GM12878 (cell line): Measurements from ENCODE around the gene SHOC2. TPM values are rescaled to one million over a fixed set of nuclear protein-coding genes. Genes with fewer than 3 reads are reported as not detected.
A peak's percentile ranks its signal among the peaks of the same experiment; 100 is the strongest.

Source experiments
- ATAC-seq: fragments of 200-7000 bp; cut with Tn5 transposase; 3 replicates; pipeline ENCODE4 v1.9.1; 2020; ENCODE audit warnings: mild to moderate bottlenecking, moderate library complexity
- BruUV-seq: library from RNA; stranded (reverse); fragments of 400-500 nt; replicated peaks from 2 replicates; lab custom pipeline; 2021; lab: Mats Ljungman, UMichigan
- CTCF ChIA-PET: fragments of 300-600 bp; sonication (Branson Sonifier 250); formaldehyde crosslinking; extraction: SDS; loops from one replicate; lab custom pipeline; 2021; ENCODE audit warnings: inconsistent platforms; lab: Yijun Ruan, JAX
- POLR2A ChIA-PET: fragments of 350-600 bp; formaldehyde crosslinking; extraction: SDS; loops from one replicate; lab custom pipeline; 2021; ENCODE audit warnings: inconsistent platforms; lab: Charles Lee
- RAD21 ChIA-PET: fragments of 300-600 bp; sonication (Branson Sonifier 250); formaldehyde crosslinking; loops from one replicate; lab custom pipeline; 2023; ENCODE audit warnings: antibody characterized with exemption; ENCODE audit not compliant: unreplicated experiment; lab: Charles Lee
- SMC1A ChIA-PET: fragments of 300-600 bp; sonication (Branson Sonifier 250); formaldehyde crosslinking; loops from one replicate; lab custom pipeline; 2023; ENCODE audit not compliant: unreplicated experiment, uncharacterized antibody; lab: Charles Lee
- DNase-seq: peaks from one replicate; pipeline ENCODE4 v3.0.0-alpha.2; 2011; ENCODE audit warnings: low read depth, low spot score
- FAIRE-seq: peaks from 3 replicates; lab custom pipeline; 2011; peaks lifted over from hg19 to GRCh38; lab: Jason Lieb, UNC
- H2AFZ ChIP-seq: 2 replicates; pipeline ENCODE4 v1.6.0; 2011; ENCODE audit warnings: low read depth, low read length, control low read depth; ENCODE audit not compliant: control insufficient read depth
- H3K27ac ChIP-seq: 2 replicates; pipeline ENCODE4 v1.5.1; 2011; ENCODE audit warnings: control low read depth; ENCODE audit not compliant: control insufficient read depth, insufficient read depth
- H3K27me3 ChIP-seq, 2 experiments: replicated peaks in 1 of 2; 2 replicates each; pipeline versions ENCODE4 v1.6.0 to v1.6.1; 2011; ENCODE audit warnings: low read length in 1 of 2; ENCODE audit not compliant: control insufficient read depth in 2 of 2, insufficient read depth in 2 of 2
- H3K36me3 ChIP-seq, 2 experiments: 2 replicates each; pipeline ENCODE4 v1.5.1; 2011; ENCODE audit warnings: low read length in 1 of 2; ENCODE audit not compliant: control insufficient read depth in 2 of 2, insufficient read depth in 2 of 2
- H3K4me1 ChIP-seq: 2 replicates; pipeline ENCODE4 v1.6.1; 2011; ENCODE audit warnings: mild to moderate bottlenecking, low read length, moderate library complexity, mixed read lengths; ENCODE audit not compliant: control insufficient read depth, insufficient read depth
- H3K4me2 ChIP-seq: 2 replicates; pipeline ENCODE4 v1.6.0; 2011; ENCODE audit warnings: control low read depth; ENCODE audit not compliant: control insufficient read depth, insufficient read depth
- H3K4me3 ChIP-seq: fragments of 200-600 bp; sonication (generic); 2 replicates; pipeline ENCODE4 v1.5.1; 2016
- H3K79me2 ChIP-seq: 2 replicates; pipeline ENCODE4 v1.6.0; 2011; ENCODE audit warnings: low read length; ENCODE audit not compliant: control insufficient read depth, insufficient read depth
- H3K9ac ChIP-seq: 2 replicates; pipeline ENCODE4 v1.8.0; 2011; ENCODE audit warnings: low read length, control low read depth, mixed read lengths; ENCODE audit not compliant: control insufficient read depth, insufficient read depth
- H3K9me3 ChIP-seq: replicated peaks from 3 replicates; pipeline ENCODE4 v1.5.1; 2011; ENCODE audit warnings: mild to moderate bottlenecking, low read length; ENCODE audit not compliant: control insufficient read depth, insufficient read depth
- H4K20me1 ChIP-seq: 2 replicates; pipeline ENCODE4 v1.6.0; 2011; ENCODE audit not compliant: control insufficient read depth, insufficient read depth
- CEBPB ChIP-seq, 2 experiments: fragments of 150-350 bp in 1 of 2; IDR thresholded peaks; 2 replicates each; pipeline ENCODE4 v1.6.1; 2012 to 2014; ENCODE audit warnings: low read depth in 2 of 2, low read length in 2 of 2, borderline replicate concordance in 1 of 2, inconsistent platforms in 1 of 2
- CHD4 ChIP-seq: fragments of 200-600 bp; sonication (generic); IDR thresholded peaks from 2 replicates; pipeline ENCODE4 v1.6.1; 2016; ENCODE audit warnings: mild to moderate bottlenecking
- FOXM1 ChIP-seq: IDR thresholded peaks from 2 replicates; pipeline ENCODE4 v1.6.1; 2012; ENCODE audit warnings: low read depth, mild to moderate bottlenecking, inconsistent platforms, low read length, moderate library complexity
- NFXL1 ChIP-seq: fragments of 450-650 bp; IDR thresholded peaks from 2 replicates; pipeline ENCODE4 v1.6.1; 2017; ENCODE audit warnings: antibody characterized with exemption, mild to moderate bottlenecking, borderline replicate concordance
- RELB ChIP-seq: fragments of 450-650 bp; IDR thresholded peaks from 2 replicates; pipeline ENCODE4 v1.6.1; 2017; ENCODE audit warnings: low read depth, mild to moderate bottlenecking, moderate library complexity
- USF2 ChIP-seq: IDR thresholded peaks from 2 replicates; pipeline ENCODE4 v1.6.1; 2011; ENCODE audit warnings: low read depth, low read length, improper control_type of control experiment, borderline replicate concordance
- WGBS: methylation state at CpG from one replicate; pipeline ENCODE4 v1.1.6; 2016; ENCODE audit warnings: low lambda C conversion rate; ENCODE audit not compliant: insufficient replicate concordance, insufficient coverage; ENCODE audit errors: missing lambda C conversion rate; 5-methylcytosine and 5-hydroxymethylcytosine counted together
- in situ Hi-C: fragments of 300-500 bp; cut with MboI; formaldehyde crosslinking; loops from 9 replicates; pipeline ENCODE4 v1.14.3; 2018; ENCODE audit warnings: mixed read lengths
- intact Hi-C: fragments of 100-400 bp; cut with micrococcal nuclease; formaldehyde crosslinking; loops from one replicate; pipeline ENCODE4 v1.14.2; 2022; ENCODE audit not compliant: unreplicated experiment
- polyA plus RNA-seq, 11 experiments: library from polyadenylated mRNA; depleted of rRNA in 4 of 11; unstranded in 6 of 11; stranded (reverse) in 5 of 11; fragments of >200 nt; fragmentation: Nextera tagmentation in 4 of 11; fragmentation: Illumina TruSeq in 1 of 11; extraction: Ambion mirVana in 4 of 11; extraction: Trizol in 1 of 11; gene quantifications; 1 replicate in 1 of 11; 2 replicates in 10 of 11; pipeline versions ENCODE4 v1.2.1 to v1.2.3, GENCODE V29; 2011 to 2016; ENCODE audit warnings: inconsistent platforms in 2 of 11, missing spikeins in 2 of 11, low read depth in 1 of 11
- total RNA-seq, 4 experiments: library from RNA; depleted of rRNA in 3 of 4; stranded (reverse); fragments of >200 nt in 3 of 4; fragmentation: Illumina TruSeq in 1 of 4; extraction: Trizol in 1 of 4; gene quantifications; 2 replicates each; pipeline versions ENCODE4 v1.2.1 to v1.2.3, GENCODE V29; 2013 to 2021

Gene SHOC2
- total and polyA plus RNA-seq, 10 of the 15 experiments (the other 5 are each of a cell fraction or from before 2014, with no cell fraction given), result 24.8 to 65.3 (median 42.6) TPM

- TF ChIP-seq FOXM1 (no peak), NFXL1 (no peak)
Measured at GRCh38 chr10:110876788-110877187, 42.6 kb upstream of the SHOC2 start (continued).

- peak; percentile 3; the same call in 1 of the 3 replicates for ATAC-seq
- ChIA-PET CTCF (interaction anchor here (0.6 to 7.0 kb wide), 8 partner anchors 11 to 77 kb away, joined by 3 to 52 read pairs (median 6); no protein-coding TSS in a partner anchor), RAD21 (interaction anchor here (0.8 to 6.0 kb wide), 7 partner anchors 9 to 129 kb away, joined by 3 to 51 read pairs (median 5); partner anchors contain the start of genes BBIP1 and PDCD4), SMC1A (interaction anchor here (0.8 to 11.1 kb wide), 17 partner anchors 12 to 262 kb away, joined by 3 to 102 read pairs (median 4); no protein-coding TSS in a partner anchor), POLR2A (interaction anchor here (0.5 to 1.9 kb wide), 8 partner anchors 10 to 87 kb away, joined by 3 to 6 read pairs (median 4); no protein-coding TSS in a partner anchor)
- intact Hi-C loops, result no loop called here
- Histone ChIP-seq H3K4me2 (no peak overlapping the region), H3K27me3 (no peaks in the 10 kb centered on the region), H4K20me1 (no peaks in the 10 kb centered on the region), H3K4me3 (peak overlapping the region; percentile 15; the same call in 1 of the 2 replicates), H3K36me3 (peaks cover 2 to 32% of the 10 kb centered on the region in 2 experiments), H3K9ac (no peak overlapping the region), H3K79me2 (peaks cover 69% of the 10 kb centered on the region), H2AFZ (no peak overlapping the region), H3K4me1 (peaks cover 6% of the 10 kb centered on the region), H3K9me3 (no peaks in the 10 kb centered on the region), H3K27ac (no peak overlapping the region)
- BruUV-seq, result no TSS peak
- no peak for DNase-seq
- WGBS, result 84% methylated on average over 3 of the region's 3 CpGs
- in situ Hi-C loops, result no loop called here
- no peak for FAIRE-seq
- no peak for TF ChIP-seq CEBPB (IDR thresholded peaks at IDR 0.05; ENCODE audit: borderline replicate concordance in 1 of 2, low read depth in 2 of 2, low read length in 2 of 2)
- TF ChIP-seq CHD4, result no peak
- no peak for TF ChIP-seq RELB
- TF ChIP-seq USF2, result no peak
Measured at GRCh38 chr10:110880012-110880411, 39.4 kb upstream of the SHOC2 start.
